22Rv1 (cell line): ENCODE results near the gene CDC42EP2.

Experiments
- H3K27ac ChIP-seq: fragments of 450-650 bp; 2 replicates; pipeline ENCODE4 v1.5.1; 2017
- CTCF ChIP-seq: fragments of 450-650 bp; IDR thresholded peaks from 2 replicates; pipeline ENCODE4 v1.5.1; 2017; ENCODE audit warnings: mild to moderate bottlenecking
- ZFX ChIP-seq: fragments of 450-650 bp; IDR thresholded peaks from 2 replicates; pipeline ENCODE4 v1.6.1; 2017; ENCODE audit warnings: antibody characterized with exemption, borderline replicate concordance

CDC42EP2 gene

GRCh38 chr11:65279279-65279678 lies 35.4 kb upstream of the CDC42EP2 start:
- H3K27ac ChIP-seq = no peak overlapping the region
- TF ChIP-seq ZFX (no peak), CTCF (no peak)

GRCh38 chr11:65279741-65280440 lies 34.8 kb upstream of the CDC42EP2 start:
- H3K27ac ChIP-seq = no peak overlapping the region
- no peak for TF ChIP-seq ZFX
- no peak for TF ChIP-seq CTCF

- no peak overlapping the region for H3K27ac ChIP-seq
- TF ChIP-seq ZFX (no peak), CTCF (no peak)
Observed at GRCh38 chr11:65280646-65281045, 34.0 kb upstream of the CDC42EP2 start.

- no peak overlapping the region for H3K27ac ChIP-seq
- TF ChIP-seq ZFX (no peak), CTCF (no peak)
Observed at GRCh38 chr11:65286686-65287085, 28.0 kb upstream of the CDC42EP2 start.

- H3K27ac ChIP-seq = no peak overlapping the region
- no peak for TF ChIP-seq CTCF
- TF ChIP-seq ZFX = no peak
Observed at GRCh38 chr11:65287601-65288000, 27.1 kb upstream of the CDC42EP2 start.

GRCh38 chr11:65288706-65289536 lies 25.7 kb upstream of the CDC42EP2 start:
- no peak overlapping the region for H3K27ac ChIP-seq
- TF ChIP-seq CTCF (no peak), ZFX (no peak)
